B cell (primary cell): ENCODE results near the gene CNTNAP2. TPM values are rescaled to one million over a fixed set of nuclear protein-coding genes. Genes with fewer than 3 reads are reported as not detected.

ENCODE experiments used
- ATAC-seq: fragments of 200-7000 bp; cut with Tn5 transposase; one replicate; pipeline ENCODE4 v1.10.0; 2021; ENCODE audit warnings: low read depth, mild to moderate bottlenecking, moderate number of reproducible peaks, moderate library complexity
- CTCF ChIA-PET: fragments of 350-600 bp; sonication (Branson Sonifier 250); formaldehyde crosslinking; loops from one replicate; lab custom pipeline; 2021; ENCODE audit warnings: antibody characterized with exemption, inconsistent platforms; lab: Charles Lee
- POLR2A ChIA-PET: fragments of 350-600 bp; sonication (Branson Sonifier 250); formaldehyde crosslinking; loops from one replicate; lab custom pipeline; 2021; ENCODE audit warnings: antibody characterized with exemption; lab: Charles Lee
- DNase-seq: peaks from one replicate; pipeline ENCODE4 v3.0.0; 2013
- H2AFZ ChIP-seq: 2 replicates; pipeline ENCODE4 v1.6.1; 2012; ENCODE audit warnings: mild to moderate bottlenecking, low read depth, low read length; ENCODE audit not compliant: insufficient read depth, poor library complexity, severe bottlenecking
- H3K27ac ChIP-seq, 2 donors: 1 replicate in 1 of 2; 2 replicates in 1 of 2; pipeline ENCODE4 v1.5.1; 2012 to 2013; ENCODE audit warnings: low read length in 2 of 2, mild to moderate bottlenecking in 2 of 2, moderate library complexity in 1 of 2
- H3K27me3 ChIP-seq, 4 experiments: fragments of 200-600 bp in 1 of 4; sonication (generic) in 1 of 4; replicated peaks in 1 of 4; 1 replicate in 2 of 4; 2 replicates in 2 of 4; pipeline versions ENCODE4 v1.6.1 to v1.7.0; 2013 to 2016; ENCODE audit warnings: low read length in 3 of 4, mild to moderate bottlenecking in 2 of 4, mixed read lengths in 1 of 4, moderate library complexity in 1 of 4; ENCODE audit not compliant: insufficient read depth in 4 of 4, control insufficient read depth in 3 of 4; ENCODE audit errors: control extremely low read depth in 1 of 4
- H3K36me3 ChIP-seq, 2 experiments: replicated peaks in 1 of 2; 1 replicate in 1 of 2; 2 replicates in 1 of 2; pipeline versions ENCODE4 v1.6.1 to v1.7.1; 2013; ENCODE audit warnings: low read length in 1 of 2; ENCODE audit not compliant: insufficient read depth in 2 of 2, control insufficient read depth in 1 of 2; ENCODE audit errors: control extremely low read depth in 1 of 2, extremely low read depth in 1 of 2
- H3K4me1 ChIP-seq, 2 donors: fragments of 200-600 bp in 1 of 2; sonication (generic) in 1 of 2; 1 replicate in 1 of 2; 2 replicates in 1 of 2; pipeline versions ENCODE4 v1.5.1 to v1.6.1; 2013 to 2017; ENCODE audit warnings: low read length in 2 of 2; ENCODE audit not compliant: control insufficient read depth in 2 of 2, insufficient read depth in 2 of 2
- H3K4me2 ChIP-seq: replicated peaks from 2 replicates; pipeline ENCODE3; 2012; ENCODE audit warnings: mild to moderate bottlenecking, low read depth, low read length; ENCODE audit not compliant: poor library complexity, severe bottlenecking
- H3K4me3 ChIP-seq, 5 experiments: fragments of 200-600 bp in 1 of 5; sonication (generic) in 1 of 5; 1 replicate in 3 of 5; 2 replicates in 2 of 5; pipeline versions ENCODE4 v1.5.1 to v1.7.0; 2011 to 2016; ENCODE audit warnings: low read length in 4 of 5, mild to moderate bottlenecking in 4 of 5, low read depth in 2 of 5, control low read depth in 1 of 5, moderate library complexity in 1 of 5; ENCODE audit not compliant: insufficient read depth in 1 of 5; ENCODE audit errors: control extremely low read depth in 1 of 5, extremely low read depth in 1 of 5
- H3K79me2 ChIP-seq: fragments of 200-600 bp; sonication (generic); one replicate; pipeline ENCODE4 v1.6.0; 2016; ENCODE audit warnings: low read length; ENCODE audit not compliant: control insufficient read depth, insufficient read depth
- H3K9ac ChIP-seq: fragments of 200-600 bp; sonication (generic); 2 replicates; pipeline ENCODE4 v1.6.1; 2017; ENCODE audit warnings: mild to moderate bottlenecking, low read length, moderate library complexity
- H3K9me3 ChIP-seq, 3 donors: one replicate each; pipeline versions ENCODE4 v1.6.1 to v1.7.1; 2013; ENCODE audit warnings: low read length in 2 of 3; ENCODE audit not compliant: control insufficient read depth in 2 of 3, insufficient read depth in 1 of 3; ENCODE audit errors: control extremely low read depth in 1 of 3
- H4K20me1 ChIP-seq: 2 replicates; pipeline ENCODE4 v1.6.0; 2012; ENCODE audit warnings: mild to moderate bottlenecking, low read length; ENCODE audit not compliant: insufficient read depth, control insufficient read depth, poor library complexity, severe bottlenecking
- H3K27ac Mint-ChIP-seq: one replicate; pipeline ENCODE4 v1.8.0; 2021; ENCODE audit warnings: mixed read lengths
- H3K27me3 Mint-ChIP-seq: one replicate; pipeline ENCODE4 v1.8.0; 2021; ENCODE audit warnings: mixed read lengths
- H3K4me1 Mint-ChIP-seq: one replicate; pipeline ENCODE4 v1.8.0; 2021; ENCODE audit warnings: mixed read lengths
- H3K4me3 Mint-ChIP-seq: one replicate; pipeline ENCODE4 v1.8.0; 2021; ENCODE audit warnings: mixed read lengths
- H3K9me3 Mint-ChIP-seq: one replicate; pipeline ENCODE4 v1.8.0; 2022; ENCODE audit warnings: mixed read lengths; ENCODE audit not compliant: insufficient read depth
- CTCF ChIP-seq: fragments of 200-600 bp; IDR thresholded peaks from one replicate; pipeline ENCODE4 v1.8.0; 2022; ENCODE audit warnings: antibody characterized with exemption, mild to moderate bottlenecking
- EZH2 ChIP-seq: IDR thresholded peaks from 2 replicates; pipeline ENCODE4 v1.6.1; 2012; ENCODE audit warnings: borderline replicate concordance, low read depth, mild to moderate bottlenecking, moderate library complexity, low read length; ENCODE audit not compliant: insufficient read depth, poor library complexity, severe bottlenecking
- WGBS: methylation state at CpG from one replicate; pipeline ENCODE4 v1.1.5; 2013; ENCODE audit warnings: missing lambda C conversion rate; ENCODE audit not compliant: insufficient coverage; 5-methylcytosine and 5-hydroxymethylcytosine counted together
- intact Hi-C: fragments of 100-400 bp; cut with micrococcal nuclease; formaldehyde crosslinking; loops from one replicate; pipeline ENCODE4 v1.10.0; 2022
- polyA plus RNA-seq: library from polyadenylated mRNA; depleted of rRNA; stranded (reverse); fragments of >200 nt; gene quantifications from 2 replicates; pipeline ENCODE4 v1.2.3, GENCODE V29; 2012
- total RNA-seq, 2 donors: library from RNA; stranded (reverse); fragments of 120-200 nt in 1 of 2; gene quantifications; 1 replicate in 1 of 2; 2 replicates in 1 of 2; pipeline versions ENCODE4 v1.2.3 to v1.2.4, GENCODE V29; 2013 to 2022

Gene CNTNAP2
- total and polyA plus RNA-seq, 2 donors (not counting 1 experiment from before 2014, with no cell fraction given), result 7.4 to 16.6 TPM

- intact Hi-C loops, result no loop called here
- H3K27me3 Mint-ChIP-seq, result no peaks in the 10 kb centered on the region
- Histone ChIP-seq H3K9me3 (no peaks in the 10 kb centered on the region), H4K20me1 (no peaks in the 10 kb centered on the region), H3K9ac (no peak overlapping the region), H3K36me3 (no peaks in the 10 kb centered on the region), H3K4me3 (no peak overlapping the region), H3K79me2 (no peaks in the 10 kb centered on the region), H3K27ac (no peak overlapping the region), H2AFZ (no peak overlapping the region), H3K4me1 (no peaks in the 10 kb centered on the region), H3K27me3 (no peaks in the 10 kb centered on the region), H3K4me2 (no peak overlapping the region)
- H3K27ac Mint-ChIP-seq, result no peak overlapping the region
- POLR2A ChIA-PET, result no interaction called here
- CTCF ChIA-PET, result no interaction called here
- H3K4me1 Mint-ChIP-seq, result no peaks in the 10 kb centered on the region
- DNase-seq, result no peak
- 100% methylated on average over 1 of the region's 2 CpGs for WGBS
- no peak for TF ChIP-seq EZH2
- TF ChIP-seq CTCF, result no peak
- no peaks in the 10 kb centered on the region for H3K9me3 Mint-ChIP-seq
- H3K4me3 Mint-ChIP-seq, result no peak overlapping the region
- no peak for ATAC-seq
Measured at GRCh38 chr7:146414373-146414772, 297.8 kb downstream of the CNTNAP2 start.

DNA sequence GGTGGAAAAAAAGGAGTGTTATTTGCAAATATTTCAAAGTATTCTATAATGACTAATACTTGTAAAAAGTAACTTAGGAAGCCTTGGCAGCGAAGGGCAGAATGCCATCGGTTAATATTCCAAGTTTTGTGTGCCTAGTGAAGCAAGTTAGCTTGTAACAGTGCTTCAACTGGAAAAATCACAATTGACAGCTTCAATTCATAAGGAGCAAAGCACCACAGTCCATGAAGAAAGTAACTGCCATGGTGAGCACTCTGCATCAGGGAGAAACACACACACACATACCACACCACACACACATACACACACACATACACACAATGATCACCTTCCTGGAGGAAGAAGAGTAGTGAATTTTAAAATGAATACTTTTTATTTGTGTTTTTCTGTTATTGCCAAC is 298.3 kb downstream of the CNTNAP2 start:
- Histone ChIP-seq H3K9ac (no peak overlapping the region), H3K36me3 (no peaks in the 10 kb centered on the region), H3K4me1 (no peaks in the 10 kb centered on the region), H3K4me2 (no peak overlapping the region), H3K4me3 (no peak overlapping the region), H2AFZ (no peak overlapping the region), H4K20me1 (no peaks in the 10 kb centered on the region), H3K27me3 (no peaks in the 10 kb centered on the region), H3K79me2 (no peaks in the 10 kb centered on the region), H3K27ac (no peak overlapping the region), H3K9me3 (no peaks in the 10 kb centered on the region)
- intact Hi-C loops, result no loop called here
- no CpG with 5 or more reads among the region's 2 CpGs for WGBS
- DNase-seq (no peak), ATAC-seq (no peak)
- H3K4me1 Mint-ChIP-seq, result no peaks in the 10 kb centered on the region
- no peak overlapping the region for H3K4me3 Mint-ChIP-seq
- ChIA-PET POLR2A (no interaction called here), CTCF (no interaction called here)
- H3K27me3 Mint-ChIP-seq, result no peaks in the 10 kb centered on the region
- no peaks in the 10 kb centered on the region for H3K9me3 Mint-ChIP-seq
- H3K27ac Mint-ChIP-seq, result no peak overlapping the region
- TF ChIP-seq EZH2, result no peak
- TF ChIP-seq CTCF, result no peak
